OCI-LY1 (cell line): Measurements from ENCODE around the gene EML4.

Experiments used
- H2AFZ ChIP-seq: fragments of 200-600 bp; sonication (generic), shearing (Covaris generic); 2 replicates; pipeline ENCODE4 v1.6.0; 2014; ENCODE audit warnings: antibody characterized with exemption, mild to moderate bottlenecking, low read length
- H3F3A ChIP-seq: fragments of 200-600 bp; sonication (generic), shearing (Covaris generic); 2 replicates; pipeline ENCODE4 v1.6.0; 2014; ENCODE audit warnings: mild to moderate bottlenecking, antibody characterized with exemption, low read length, moderate library complexity; ENCODE audit not compliant: insufficient read depth
- H3K27ac ChIP-seq: fragments of 200-600 bp; sonication (generic); 2 replicates; pipeline ENCODE4 v1.5.1; 2014; ENCODE audit warnings: low read length, mixed run types, mild to moderate bottlenecking, low read depth; ENCODE audit not compliant: poor library complexity, severe bottlenecking
- H3K27me3 ChIP-seq: fragments of 200-600 bp; sonication (generic); 2 replicates; pipeline ENCODE4 v1.6.0; 2014; ENCODE audit warnings: antibody characterized with exemption, mild to moderate bottlenecking, low read length, moderate library complexity; ENCODE audit not compliant: insufficient read depth
- H3K36me3 ChIP-seq: fragments of 200-600 bp; sonication (generic); 2 replicates; pipeline ENCODE4 v1.6.1; 2014; ENCODE audit warnings: mild to moderate bottlenecking, antibody characterized with exemption, low read length, moderate library complexity, mixed read lengths; ENCODE audit not compliant: insufficient read depth
- H3K4me1 ChIP-seq: fragments of 200-600 bp; sonication (generic); 2 replicates; pipeline ENCODE4 v1.5.1; 2014; ENCODE audit warnings: mild to moderate bottlenecking, low read length, moderate library complexity; ENCODE audit not compliant: insufficient read depth, severe bottlenecking
- H3K4me2 ChIP-seq: fragments of 200-600 bp; sonication (generic), shearing (Covaris generic); 2 replicates; pipeline ENCODE4 v1.6.1; 2014; ENCODE audit warnings: low read length
- H3K4me3 ChIP-seq: fragments of 200-600 bp; sonication (generic); 2 replicates; pipeline ENCODE4 v1.5.1; 2014; ENCODE audit warnings: low read length, low read depth, mild to moderate bottlenecking, mixed read lengths; ENCODE audit not compliant: poor library complexity, severe bottlenecking
- H3K79me2 ChIP-seq: fragments of 200-600 bp; shearing (Covaris generic); 2 replicates; pipeline ENCODE4 v1.6.1; 2016; ENCODE audit warnings: mixed run types, low read length, mixed read lengths; ENCODE audit not compliant: insufficient read depth
- H3K9ac ChIP-seq: fragments of 200-600 bp; sonication (generic), shearing (Covaris generic); 2 replicates; pipeline ENCODE4 v1.6.1; 2014; ENCODE audit warnings: mild to moderate bottlenecking, low read length, mixed read lengths
- H3K9me2 ChIP-seq: fragments of 200-600 bp; sonication (generic), shearing (Covaris generic); 2 replicates; pipeline ENCODE4 v1.6.1; 2014; ENCODE audit warnings: low read depth, mild to moderate bottlenecking, low read length, mixed read lengths
- H3K9me3 ChIP-seq: fragments of 200-600 bp; shearing (Covaris generic); 2 replicates; pipeline ENCODE4 v1.6.1; 2014; ENCODE audit warnings: low read length, mixed read lengths
- H4K20me1 ChIP-seq: fragments of 200-600 bp; sonication (generic), shearing (Covaris generic); 2 replicates; pipeline ENCODE4 v1.6.0; 2016; ENCODE audit warnings: mild to moderate bottlenecking, low read length; ENCODE audit not compliant: insufficient read depth
- EZH2 ChIP-seq: fragments of 200-600 bp; sonication (generic), shearing (Covaris generic); IDR thresholded peaks from 2 replicates; pipeline ENCODE4 v1.8.0; 2017; ENCODE audit warnings: borderline replicate concordance, mixed run types, mild to moderate bottlenecking, antibody characterized with exemption, low read length, moderate library complexity, mixed read lengths
- TF ChIP-seq, protein P1 (sequence below): fragments of 200-600 bp; sonication (generic), shearing (Covaris generic); IDR thresholded peaks from 2 replicates; pipeline ENCODE4 v1.5.1; 2017; ENCODE audit warnings: mild to moderate bottlenecking, antibody characterized with exemption, low read length, moderate library complexity, mixed read lengths

The EML4 gene

DNA sequence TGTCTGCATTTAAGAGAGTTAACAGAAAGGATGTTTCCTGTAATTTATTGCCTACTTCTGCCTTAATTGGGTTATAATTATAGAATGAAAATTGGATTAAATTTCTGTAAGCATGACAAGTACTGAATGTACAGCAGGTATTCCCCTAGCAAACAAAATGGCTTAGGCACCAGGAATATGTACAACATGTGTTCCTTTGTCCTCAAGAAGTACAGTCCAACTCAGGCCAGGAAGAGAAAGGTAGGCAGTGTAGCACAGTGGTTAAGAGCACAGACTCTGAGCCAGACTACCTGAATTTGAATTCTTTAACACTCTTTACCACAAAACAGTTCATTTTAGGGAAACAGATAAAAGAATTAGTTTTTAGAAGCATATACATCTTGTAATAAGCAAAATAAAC, 148.8 kb downstream of the EML4 start:
- Histone ChIP-seq H2AFZ (no peak overlapping the region), H3K27me3 (no peaks in the 10 kb centered on the region), H3K4me2 (no peak overlapping the region), H3K9me2 (no peaks in the 10 kb centered on the region), H3K36me3 (peaks cover 15% of the 10 kb centered on the region; the same call in 1 of the 2 replicates), H3K9me3 (no peaks in the 10 kb centered on the region), H3K4me1 (no peaks in the 10 kb centered on the region), H3F3A (no peaks in the 10 kb centered on the region), H3K9ac (no peak overlapping the region), H3K27ac (no peak overlapping the region), H3K79me2 (no peaks in the 10 kb centered on the region), H4K20me1 (no peaks in the 10 kb centered on the region), H3K4me3 (no peak overlapping the region)
- no peak for TF ChIP-seq EZH2
- TF ChIP-seq, protein P1, sequence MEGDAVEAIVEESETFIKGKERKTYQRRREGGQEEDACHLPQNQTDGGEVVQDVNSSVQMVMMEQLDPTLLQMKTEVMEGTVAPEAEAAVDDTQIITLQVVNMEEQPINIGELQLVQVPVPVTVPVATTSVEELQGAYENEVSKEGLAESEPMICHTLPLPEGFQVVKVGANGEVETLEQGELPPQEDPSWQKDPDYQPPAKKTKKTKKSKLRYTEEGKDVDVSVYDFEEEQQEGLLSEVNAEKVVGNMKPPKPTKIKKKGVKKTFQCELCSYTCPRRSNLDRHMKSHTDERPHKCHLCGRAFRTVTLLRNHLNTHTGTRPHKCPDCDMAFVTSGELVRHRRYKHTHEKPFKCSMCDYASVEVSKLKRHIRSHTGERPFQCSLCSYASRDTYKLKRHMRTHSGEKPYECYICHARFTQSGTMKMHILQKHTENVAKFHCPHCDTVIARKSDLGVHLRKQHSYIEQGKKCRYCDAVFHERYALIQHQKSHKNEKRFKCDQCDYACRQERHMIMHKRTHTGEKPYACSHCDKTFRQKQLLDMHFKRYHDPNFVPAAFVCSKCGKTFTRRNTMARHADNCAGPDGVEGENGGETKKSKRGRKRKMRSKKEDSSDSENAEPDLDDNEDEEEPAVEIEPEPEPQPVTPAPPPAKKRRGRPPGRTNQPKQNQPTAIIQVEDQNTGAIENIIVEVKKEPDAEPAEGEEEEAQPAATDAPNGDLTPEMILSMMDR: no peak

GRCh38 chr2:42319265-42319664, 150.1 kb downstream of the EML4 start:
- Histone ChIP-seq H3K9me3 (no peaks in the 10 kb centered on the region), H3K4me3 (no peak overlapping the region)

GRCh38 chr2:42321452-42322064, 152.4 kb downstream of the EML4 start:
- H3K9me3 ChIP-seq: no peaks in the 10 kb centered on the region
- no peaks in the 10 kb centered on the region for H3K9me2 ChIP-seq
- peaks cover 15% of the 10 kb centered on the region; the same call in 1 of the 2 replicates for H3K36me3 ChIP-seq
- H3K79me2 ChIP-seq: no peaks in the 10 kb centered on the region
- H3K27ac ChIP-seq: no peak overlapping the region
- H3K4me2 ChIP-seq: no peak overlapping the region
- no peak overlapping the region for H3K4me3 ChIP-seq
- TF ChIP-seq EZH2: no peak
- TF ChIP-seq, protein P1: no peak
- no peaks in the 10 kb centered on the region for H3K4me1 ChIP-seq
- H4K20me1 ChIP-seq: no peaks in the 10 kb centered on the region
- H2AFZ ChIP-seq: no peak overlapping the region
- H3K27me3 ChIP-seq: no peaks in the 10 kb centered on the region
- no peaks in the 10 kb centered on the region for H3F3A ChIP-seq
- H3K9ac ChIP-seq: no peak overlapping the region

More at GRCh38 chr2:42319265-42319664, 150.1 kb downstream of the EML4 start:
- TF ChIP-seq, protein P1: no peak
- TF ChIP-seq EZH2: no peak
- no peaks in the 10 kb centered on the region for H3K27me3 ChIP-seq
- H3K9me2 ChIP-seq: no peaks in the 10 kb centered on the region
- H3K79me2 ChIP-seq: no peaks in the 10 kb centered on the region
- no peak overlapping the region for H2AFZ ChIP-seq
- peaks cover 15% of the 10 kb centered on the region; the same call in 1 of the 2 replicates for H3K36me3 ChIP-seq
- H3F3A ChIP-seq: no peaks in the 10 kb centered on the region
- no peaks in the 10 kb centered on the region for H4K20me1 ChIP-seq
- H3K9ac ChIP-seq: no peak overlapping the region
- no peak overlapping the region for H3K4me2 ChIP-seq
- H3K27ac ChIP-seq: no peak overlapping the region
- H3K4me1 ChIP-seq: no peaks in the 10 kb centered on the region
